Measurements from ENCODE around the gene SLC49A4.

- TF ChIP-seq POLR2A (IDR thresholded peaks at IDR 0.05) (no peak), CTCF (IDR thresholded peaks at IDR 0.05) (no peak)
Observed at GRCh38 chr3:122862381-122862780, 67.5 kb downstream of the SLC49A4 start.

All from testis (tissue), 2 donors.